ENCODE data around the gene DMRT1. TPM values are rescaled to one million over a fixed set of nuclear protein-coding genes. Genes with fewer than 3 reads are reported as not detected.
A peak's percentile ranks its signal among the peaks of the same experiment; 100 is the strongest.
"Not testable (repeated sequence)": the region's sequence is repeated elsewhere in the genome, so short reads cannot be mapped to it uniquely, and the experiment has no call there.

DMRT1 gene
- polyA plus RNA-seq, 1 donor = not detected

DNA sequence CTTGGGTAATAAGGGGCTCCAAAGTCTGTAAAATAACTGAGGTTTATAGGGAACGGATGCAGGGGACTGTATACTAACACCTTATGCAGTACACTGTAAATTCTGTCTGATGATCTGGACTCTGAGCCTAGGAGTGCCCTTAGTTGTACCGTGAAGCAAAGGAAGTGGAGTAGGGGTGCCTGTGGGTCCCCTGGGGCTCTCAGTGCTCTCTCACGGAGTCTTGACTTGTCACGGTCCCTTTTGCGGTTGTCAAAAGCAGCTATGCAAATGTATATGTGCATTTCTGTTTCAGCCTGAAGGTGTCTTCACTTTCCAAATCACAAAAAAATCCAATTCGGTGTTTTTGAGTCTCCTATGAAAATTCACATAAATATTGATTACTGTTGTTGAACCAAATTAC, 17.8 kb downstream of the DMRT1 start:
- no peak for DNase-seq

DNA sequence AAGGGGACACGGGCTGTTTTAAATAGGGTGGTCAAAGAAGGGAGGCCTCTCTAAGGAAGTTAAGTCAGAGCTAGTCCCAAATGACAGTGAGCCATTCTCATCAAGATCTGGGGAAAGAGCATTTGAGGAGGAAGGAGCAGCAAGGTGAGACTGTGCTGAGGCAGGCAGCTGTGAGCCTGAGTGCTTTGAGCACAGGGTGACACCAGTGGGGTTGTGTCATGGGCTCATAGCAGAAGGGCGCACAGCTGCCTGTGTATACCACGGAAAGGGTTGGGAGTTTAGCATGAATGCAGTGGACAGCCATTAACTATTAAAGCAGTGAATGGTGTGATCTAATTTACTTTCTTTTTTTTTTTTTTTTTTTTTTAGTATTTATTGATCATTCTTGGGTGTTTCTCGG, 19.2 kb downstream of the DMRT1 start:
- DNase-seq = no peak

DNA sequence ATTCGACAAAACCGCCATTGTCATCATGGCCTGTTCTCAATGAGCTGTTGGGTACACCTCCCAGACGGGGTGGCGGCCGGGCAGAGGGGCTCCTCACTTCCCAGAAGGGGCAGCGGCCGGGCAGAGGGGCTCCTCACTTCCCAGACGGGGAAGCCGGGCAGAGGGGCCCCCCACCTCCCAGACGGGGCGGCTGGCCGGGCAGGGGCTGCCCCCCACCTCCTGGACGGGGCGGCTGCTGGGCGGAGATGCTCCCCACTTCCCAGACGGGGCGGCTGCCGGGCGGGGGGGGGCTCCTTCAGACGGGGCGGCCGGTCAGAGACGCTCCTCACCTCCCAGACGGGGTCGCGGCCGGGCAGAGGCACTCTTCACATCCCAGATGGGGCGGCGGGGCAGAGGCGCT, 20.0 kb downstream of the DMRT1 start:
- not testable (repeated sequence) for DNase-seq

DNA sequence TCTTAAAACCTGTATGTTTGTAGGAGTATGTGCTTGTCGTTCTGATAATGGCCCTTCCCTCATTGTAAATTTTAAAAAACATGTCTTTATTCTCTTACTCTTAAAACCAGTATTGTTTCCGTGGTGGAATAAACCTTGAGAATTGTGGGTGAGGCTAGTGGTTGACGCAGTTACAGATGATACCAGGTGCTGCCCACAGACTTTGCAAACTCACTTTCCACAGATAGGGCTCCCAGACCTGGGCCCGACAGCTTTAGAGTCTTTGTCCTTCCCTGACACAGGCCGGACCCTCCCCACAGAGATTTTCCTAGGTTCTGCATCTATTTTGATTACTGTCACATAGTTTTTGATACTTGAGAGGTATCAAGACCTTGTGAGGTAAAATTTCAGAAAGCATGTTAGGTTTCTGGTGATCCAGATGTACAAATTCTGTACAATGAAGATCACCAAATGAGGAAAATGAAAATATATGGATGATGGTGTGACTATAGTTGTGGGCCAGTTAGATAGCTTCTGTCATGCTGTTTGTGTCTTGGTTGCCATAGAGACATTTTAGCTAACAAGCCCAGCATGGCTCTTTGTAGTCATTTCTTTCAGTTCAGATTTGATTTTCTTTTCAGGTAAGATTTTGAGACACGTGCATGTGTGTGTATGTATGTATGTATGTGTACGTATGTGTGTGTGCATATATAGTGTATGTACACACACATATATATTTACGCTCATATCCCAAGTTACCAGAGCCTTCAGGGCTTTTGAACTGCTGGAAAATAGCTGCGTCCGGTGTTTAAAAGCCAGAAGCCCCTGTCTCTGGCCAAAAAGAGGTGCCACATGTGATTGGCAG, 33.8 kb downstream of the DMRT1 start:
- DNase-seq = no peak

DNA sequence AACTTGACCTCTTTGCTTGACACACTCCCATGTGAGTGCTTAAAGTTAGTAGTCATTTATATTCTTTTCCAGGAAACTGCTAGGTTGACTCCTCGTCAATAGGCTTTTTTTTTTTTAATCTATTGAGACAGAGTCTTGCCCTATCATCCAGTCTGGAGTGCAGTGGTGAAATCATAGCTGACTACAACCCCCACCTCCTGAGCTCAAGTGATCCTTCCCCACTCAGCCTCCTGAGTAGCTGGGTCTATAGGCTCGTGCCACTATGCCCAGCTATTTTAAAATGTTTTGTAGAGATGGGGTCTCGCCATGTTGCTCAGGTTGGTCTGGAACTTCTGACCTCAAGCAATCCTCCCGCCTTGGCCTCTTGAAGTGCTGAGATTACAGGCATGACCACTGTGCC, 34.9 kb downstream of the DMRT1 start:
- DNase-seq = no peak

DNA sequence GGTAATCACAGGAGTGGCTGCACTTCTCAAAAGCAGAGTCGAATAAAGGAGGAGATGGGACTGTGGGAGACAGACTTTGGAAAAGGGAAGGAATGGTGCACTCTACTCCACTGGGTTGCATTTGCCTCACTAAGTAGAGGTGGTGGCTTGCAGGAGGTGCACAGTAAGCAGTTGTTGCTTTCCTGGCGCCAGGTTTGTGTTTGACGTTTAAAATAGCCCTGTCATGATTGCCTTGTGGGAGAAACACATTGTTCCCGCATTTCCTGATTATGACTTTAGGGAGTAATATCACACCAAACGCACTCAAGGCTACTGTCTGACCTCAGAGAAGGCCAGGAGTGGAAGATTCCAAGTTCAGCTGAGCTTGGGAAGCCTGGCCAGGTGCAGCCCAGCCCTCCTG, 36.7 kb downstream of the DMRT1 start:
- DNase-seq = no peak

DNA sequence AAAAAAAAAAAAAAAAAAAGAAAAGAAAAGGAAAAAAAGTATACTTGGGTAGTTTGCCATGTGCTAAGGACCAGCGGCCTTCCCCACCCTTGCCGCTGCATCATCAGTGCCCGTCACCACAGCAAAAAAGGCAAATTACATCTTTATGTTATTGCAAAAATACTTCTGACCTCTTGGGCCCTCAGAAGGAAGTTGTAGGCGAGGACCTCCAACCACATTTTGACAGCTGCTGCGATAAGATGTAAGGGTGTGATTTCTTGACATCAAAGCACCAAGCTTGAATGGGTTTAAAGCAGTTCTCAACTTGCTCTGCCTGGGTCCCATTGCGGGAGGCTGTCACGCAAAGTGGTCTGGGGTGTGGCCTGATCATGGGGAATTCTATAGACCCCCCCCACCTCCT, 39.2 kb downstream of the DMRT1 start:
- DNase-seq = no peak

DNA sequence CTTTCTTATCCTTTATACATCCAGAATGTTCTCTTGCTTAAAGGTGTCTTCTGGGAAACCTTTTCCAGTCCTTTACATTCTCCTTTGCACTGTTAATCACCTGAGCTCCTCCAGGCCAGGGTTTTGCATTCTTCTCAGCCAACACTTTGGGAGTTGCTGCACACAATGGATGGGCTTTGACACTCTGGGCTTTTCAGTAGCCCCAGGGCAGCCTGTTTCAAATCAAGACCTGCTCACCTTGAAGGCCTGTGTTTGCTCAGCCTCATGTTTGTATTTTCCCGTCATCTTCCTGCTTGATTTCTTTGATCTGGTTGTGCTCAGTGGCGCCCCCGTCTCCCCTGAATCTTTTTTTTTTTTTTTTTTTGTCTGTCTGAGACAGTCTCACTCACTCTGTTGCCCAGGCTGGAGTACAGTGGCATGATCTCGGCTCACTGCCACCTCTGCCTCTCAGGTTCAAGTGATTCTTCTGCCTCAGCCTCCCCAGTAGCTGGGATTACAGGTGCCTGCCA, 41.0 kb downstream of the DMRT1 start:
- no peak for DNase-seq

DNA sequence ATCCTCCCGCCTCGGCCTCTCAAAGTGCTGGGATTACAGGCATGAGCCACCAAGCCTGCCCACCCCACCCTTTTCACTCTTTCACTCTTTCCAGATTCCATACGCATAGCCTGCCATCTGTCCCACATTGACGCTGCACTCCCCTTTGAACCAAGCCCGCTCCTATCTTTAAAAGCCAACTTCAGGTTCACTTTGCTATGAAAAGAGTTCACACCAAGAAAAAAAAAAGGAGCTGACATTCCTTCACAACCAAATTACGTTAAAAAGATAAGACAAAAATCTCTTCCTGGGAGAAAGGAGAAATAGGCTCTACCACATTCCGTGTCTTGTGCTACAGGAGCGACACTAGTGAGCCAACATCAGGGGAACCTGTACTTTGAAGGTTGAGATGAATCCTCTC, 41.5 kb downstream of the DMRT1 start:
- no peak for DNase-seq

DNA sequence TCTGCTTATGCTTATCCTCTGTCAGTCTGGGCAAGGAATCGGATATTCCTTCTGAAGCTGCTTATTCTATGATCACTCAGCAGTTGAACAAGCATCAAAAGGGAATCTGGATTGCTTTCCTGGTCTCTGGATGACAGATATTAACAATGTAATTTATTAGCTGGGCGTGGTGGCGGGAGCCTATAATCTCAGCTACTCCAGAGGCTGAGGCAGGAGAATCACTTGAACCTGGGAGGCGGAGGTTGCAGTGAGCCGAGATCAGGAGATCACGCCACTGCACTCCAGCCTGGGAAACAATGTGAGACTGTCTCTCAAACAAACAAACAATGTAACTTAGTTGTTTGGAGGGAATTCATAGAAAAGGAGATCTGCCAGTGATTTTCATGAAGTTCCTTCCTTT, 45.4 kb downstream of the DMRT1 start:
- DNase-seq = no peak

DNA sequence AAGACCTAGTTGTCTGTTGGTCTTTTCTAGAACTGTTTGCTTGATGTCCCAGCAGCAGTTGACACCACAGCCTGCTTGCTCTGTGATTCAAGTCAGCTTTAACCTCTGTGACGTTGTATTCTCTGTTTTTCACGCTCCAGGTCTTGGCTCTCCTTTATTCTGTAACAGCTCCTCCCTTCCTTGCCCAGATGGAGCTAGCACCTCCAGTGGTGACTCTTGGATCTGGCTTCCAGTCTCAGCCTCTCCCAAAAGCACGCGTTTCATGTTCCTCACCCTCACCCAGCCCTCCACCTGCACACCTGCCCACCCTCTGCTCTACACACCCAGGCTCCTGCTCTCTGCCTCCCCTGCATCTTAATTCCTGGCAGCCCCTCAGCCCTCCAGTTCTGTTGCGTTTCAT, 50.6 kb downstream of the DMRT1 start:
- DNase-seq = no peak

DNA sequence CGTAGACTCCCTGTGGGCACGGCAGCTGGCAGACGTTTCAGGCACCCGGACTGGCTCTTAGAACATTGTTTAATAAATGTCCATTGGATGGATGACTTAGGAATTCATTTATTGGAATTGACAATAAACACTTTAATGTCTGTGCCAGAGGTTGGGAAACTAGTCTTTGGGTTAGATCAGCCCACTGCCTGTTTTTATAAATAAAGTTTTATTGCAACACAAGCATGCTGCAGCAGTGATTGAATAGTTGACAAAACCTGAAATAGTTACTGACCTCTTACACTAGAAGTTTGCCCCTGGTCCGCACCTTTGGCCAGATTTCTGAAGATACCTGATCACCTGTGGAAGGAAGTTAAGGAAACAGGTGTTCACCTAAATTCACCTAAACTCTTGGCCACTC, 51.6 kb downstream of the DMRT1 start:
- DNase-seq = no peak

DNA sequence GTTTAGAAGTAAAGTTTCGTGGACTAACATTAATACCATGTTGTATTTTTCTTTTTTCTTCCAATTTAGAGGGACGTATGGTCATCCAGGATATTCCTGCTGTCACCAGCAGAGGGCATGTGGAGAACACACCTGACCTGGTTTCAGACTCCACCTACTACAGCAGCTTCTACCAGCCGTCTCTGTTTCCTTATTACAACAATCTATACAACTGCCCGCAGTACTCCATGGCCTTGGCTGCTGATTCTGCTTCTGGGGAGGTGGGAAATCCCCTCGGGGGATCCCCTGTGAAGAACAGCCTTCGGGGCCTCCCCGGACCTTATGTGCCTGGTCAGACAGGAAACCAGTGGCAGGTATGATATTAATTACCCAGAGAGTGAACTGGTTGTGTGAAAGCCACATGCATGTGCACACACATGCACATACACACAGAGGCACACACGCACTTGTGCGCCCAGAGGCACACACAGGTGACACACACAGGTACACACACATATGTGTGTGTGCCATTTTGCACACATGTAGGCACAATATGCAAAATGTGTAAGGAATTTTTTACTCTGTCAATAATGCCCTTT, 52.4 kb downstream of the DMRT1 start:
- DNase-seq = peak; percentile 63

DNA sequence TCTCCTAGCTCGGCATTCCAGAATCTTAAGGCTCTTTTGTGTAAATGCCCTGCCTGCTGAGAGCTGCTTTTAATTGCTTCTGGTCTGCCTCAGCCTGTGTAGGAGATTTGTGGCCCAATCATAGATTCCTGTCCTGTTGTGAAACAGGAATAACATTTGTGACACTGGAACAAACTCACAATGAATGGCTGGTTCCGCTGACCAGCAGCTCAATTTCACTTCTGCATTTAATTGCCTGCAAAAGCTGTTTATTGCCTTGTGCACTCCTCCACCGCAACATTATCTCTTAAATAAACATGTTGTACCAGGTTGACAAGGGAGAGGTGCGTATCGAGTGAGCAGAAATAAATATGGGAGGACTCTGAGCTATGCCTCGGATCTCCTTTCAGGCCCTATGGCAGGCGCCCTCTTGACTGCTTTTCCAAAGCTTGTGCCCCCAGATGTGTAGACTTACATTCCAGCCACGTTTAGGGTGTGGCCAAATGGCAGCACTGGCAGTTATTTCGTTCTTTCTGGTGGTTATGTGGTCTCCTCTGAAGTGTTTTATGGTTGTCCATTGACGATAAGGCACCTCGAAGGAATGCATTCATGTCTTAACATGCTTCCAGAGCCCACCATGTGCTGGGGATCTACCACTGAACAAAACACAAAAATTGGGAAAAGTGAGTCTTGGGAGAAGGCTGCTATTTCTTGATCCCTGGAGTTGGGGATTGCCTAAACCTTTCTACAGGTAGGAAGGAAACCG, 58.1 kb downstream of the DMRT1 start:
- peak; percentile 82 for DNase-seq

DNA sequence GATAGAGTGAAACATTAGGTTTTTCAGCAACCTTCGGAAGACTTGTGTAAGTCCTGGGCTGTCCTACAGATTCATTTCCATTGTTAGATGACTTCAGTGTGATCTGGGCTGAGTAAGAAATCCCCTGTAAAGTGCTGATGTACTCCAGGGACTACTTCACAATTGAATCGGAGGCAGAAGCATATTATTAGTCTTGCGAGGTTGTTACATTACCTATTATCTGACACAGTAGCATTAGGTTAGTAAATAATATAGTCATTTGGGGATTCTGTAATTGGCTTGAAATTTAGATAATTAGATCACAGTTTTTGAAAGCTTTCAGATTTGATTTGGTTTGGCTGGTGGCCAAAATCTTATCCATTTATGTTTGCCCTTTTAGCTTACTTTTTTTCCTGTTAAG, 62.4 kb downstream of the DMRT1 start:
- no peak for DNase-seq

DNA sequence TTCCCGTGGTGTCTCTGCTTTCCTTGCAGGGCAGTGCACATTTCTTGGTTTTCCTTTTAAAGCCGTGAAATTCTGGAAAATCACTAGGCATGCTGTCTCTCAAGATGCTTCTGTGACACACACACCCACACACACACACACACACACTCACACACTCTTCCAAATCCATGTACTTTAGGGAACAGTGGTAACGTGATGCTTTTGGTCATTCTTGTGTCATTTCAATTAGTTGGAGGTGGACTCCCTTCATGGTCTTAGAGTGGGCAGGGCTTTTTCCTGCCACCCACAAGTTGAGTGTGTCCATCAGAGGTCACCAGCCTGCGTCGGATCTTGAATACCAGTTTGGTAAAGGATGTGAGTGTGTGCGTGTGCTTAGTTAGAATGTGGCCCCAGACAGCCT, 64.4 kb downstream of the DMRT1 start:
- DNase-seq = no peak

DNA sequence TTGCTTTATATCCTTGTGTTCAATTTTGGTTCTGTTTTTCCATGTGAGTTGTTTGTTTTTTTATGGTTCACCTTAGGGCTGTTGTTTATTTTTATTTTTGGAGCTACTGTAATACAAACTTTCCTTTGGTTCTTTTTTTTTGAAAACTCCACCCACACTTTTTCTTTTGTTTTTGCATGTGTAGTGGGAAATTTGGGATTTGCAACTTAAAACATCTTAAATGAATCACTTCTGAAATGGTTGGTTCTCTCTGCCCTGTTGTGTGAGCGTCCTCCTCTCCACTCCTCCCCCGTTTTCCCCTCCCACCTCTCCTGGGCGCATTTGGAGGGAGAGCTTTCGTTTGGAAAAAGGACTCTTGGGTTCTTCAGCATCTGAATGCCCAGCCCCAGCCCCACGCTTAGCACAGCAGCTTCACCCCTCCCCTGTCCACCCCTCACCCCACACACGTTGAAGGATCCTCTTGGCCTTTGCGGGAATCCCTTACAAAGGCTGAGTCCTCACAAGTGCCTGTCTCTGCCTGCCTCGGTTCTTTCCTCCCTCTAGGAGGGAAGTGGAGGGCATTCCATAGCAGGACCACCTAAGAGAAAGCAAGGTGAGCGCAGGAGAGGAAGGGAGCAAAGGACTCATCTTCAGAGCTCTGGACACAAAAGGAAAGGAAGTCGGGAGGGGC, 67.2 kb downstream of the DMRT1 start:
- DNase-seq = no peak

DNA sequence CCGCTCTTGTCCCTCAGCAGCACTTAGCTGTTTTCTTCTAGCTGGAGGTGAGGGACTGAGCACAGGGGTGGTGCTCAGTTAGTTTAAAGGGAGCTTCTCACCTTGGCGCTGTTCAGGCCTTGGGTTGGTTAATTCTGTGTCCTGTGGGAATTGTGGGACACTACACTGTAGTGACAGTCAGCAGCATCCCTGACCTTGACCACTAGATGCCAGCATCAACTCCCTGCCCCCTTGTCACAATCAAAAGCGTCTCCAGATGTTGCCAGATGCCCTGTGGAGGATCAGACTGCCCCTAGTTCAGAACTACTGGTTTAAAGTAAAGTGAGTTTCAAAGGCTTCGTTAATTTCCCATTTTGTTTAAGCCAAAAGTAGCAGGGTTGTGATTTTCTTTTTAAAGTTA, 69.5 kb downstream of the DMRT1 start:
- DNase-seq = no peak

DNA sequence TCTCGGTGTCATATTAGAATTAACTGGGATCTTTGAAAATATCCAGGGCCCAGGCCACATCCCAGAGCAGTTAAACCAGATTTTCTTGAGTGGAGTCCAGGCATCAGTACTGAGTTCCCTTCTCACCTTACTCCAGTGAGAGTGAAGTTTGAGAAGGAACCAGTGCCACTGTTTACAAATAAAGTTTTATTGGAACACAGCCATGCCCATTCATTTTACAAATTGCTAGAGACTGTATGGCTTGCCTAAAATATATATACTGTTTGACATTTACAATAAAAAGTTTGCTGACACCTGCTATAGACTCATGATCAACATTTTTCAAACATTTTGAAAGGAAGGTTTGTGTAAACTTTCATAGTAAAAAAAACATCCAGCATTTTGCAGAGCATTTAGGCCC, 71.3 kb downstream of the DMRT1 start:
- DNase-seq = no peak

DNA sequence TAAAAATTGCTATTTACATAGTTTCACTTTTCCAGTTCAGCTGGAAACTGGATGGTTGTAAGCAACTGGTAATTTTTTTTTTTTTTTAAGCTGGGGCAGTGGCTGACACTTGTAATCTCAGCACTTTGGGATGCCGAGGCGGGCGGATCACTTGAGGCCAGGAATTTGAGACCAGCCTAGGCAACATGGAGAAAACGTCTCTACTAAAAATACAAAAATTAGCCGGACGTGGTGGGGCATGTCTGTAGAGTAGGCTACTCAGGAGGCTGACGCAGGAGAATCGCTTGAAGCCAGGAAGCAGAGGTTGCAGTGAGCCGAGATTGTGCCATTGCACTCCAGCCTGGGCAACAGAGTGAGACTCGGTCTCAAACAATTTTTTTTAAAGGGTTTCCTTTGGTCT, 72.0 kb downstream of the DMRT1 start:
- not testable (repeated sequence) for DNase-seq

DNA sequence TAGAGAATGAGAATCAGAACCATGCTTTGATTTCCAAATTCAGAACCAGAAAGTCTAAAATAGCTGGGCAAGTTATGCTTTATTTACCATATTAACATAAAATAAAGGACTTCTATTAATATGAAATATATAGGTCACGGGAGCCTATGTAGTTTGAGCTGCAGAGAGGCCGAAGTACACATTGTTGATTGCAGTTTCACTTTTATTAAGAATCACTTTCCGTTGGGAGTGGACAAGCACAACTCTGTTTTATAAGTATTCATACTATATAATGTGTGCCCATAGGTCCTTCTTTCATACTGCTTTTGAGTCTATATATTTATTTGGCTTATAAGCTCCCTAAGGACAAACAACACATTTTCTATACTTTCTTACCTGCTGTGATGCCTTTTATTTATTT, 76.2 kb downstream of the DMRT1 start:
- no peak for DNase-seq

DNA sequence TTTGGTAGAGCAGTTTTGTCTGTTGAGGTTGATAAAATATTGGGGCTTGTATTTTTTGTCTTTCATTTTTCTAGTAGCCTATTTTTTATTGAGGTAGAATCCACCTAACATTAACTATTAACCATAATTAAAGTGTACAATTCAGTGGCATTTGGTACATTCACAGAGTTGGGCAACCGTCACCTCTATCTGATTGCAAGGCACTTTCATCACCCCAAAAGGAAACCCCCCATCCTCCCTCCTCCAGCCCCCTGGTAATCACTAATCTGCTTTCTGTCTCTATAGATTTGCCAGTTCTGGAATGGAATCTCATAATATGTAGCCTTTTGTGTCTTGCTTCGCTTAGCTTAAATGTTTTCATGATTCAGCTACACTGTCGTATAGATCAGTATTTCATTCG, 79.4 kb downstream of the DMRT1 start:
- no peak for DNase-seq

DNA sequence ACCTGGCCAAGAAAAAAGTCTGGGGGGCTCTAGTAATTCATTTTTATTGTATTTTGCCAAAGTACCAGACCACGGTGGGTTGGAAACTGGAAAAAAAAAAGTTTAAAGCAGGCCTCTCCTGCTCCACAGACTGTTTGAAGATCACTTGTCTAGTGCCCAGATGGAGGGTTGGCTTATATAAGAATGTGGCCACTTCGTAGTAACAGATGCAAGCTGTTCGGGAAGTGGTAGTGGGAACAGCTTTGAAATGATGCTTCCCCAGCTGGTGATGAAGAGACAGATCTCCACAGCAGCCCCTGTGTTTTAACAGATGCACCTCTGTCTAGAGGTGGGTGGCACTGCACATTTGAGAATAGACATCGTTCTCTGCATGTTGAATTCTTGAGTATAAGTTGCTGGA, 80.7 kb downstream of the DMRT1 start:
- no peak for DNase-seq

Measured in left kidney (tissue), 2 donors.